Measurements from ENCODE around the gene RERE. TPM values are rescaled to one million over a fixed set of nuclear protein-coding genes. Genes with fewer than 3 reads are reported as not detected.

The RERE gene
- total RNA-seq, 6 experiments from 2014 or later: 36.5 to 41.6 (median 37.5) TPM

GRCh38 chr1:8763888-8764287 is 53.6 kb downstream of the RERE start:
- Mint-ChIP-seq H3K36me3 (ENCODE audit: low read depth) (no peaks in the 10 kb centered on the region; the same call in 1 of the 2 replicates), H3K4me3 (no peak overlapping the region), H3K9me3 (no peaks in the 10 kb centered on the region), H3K27me3 (ENCODE audit: insufficient read depth) (no peaks in the 10 kb centered on the region), H3K27ac (no peak overlapping the region), H3K4me1 (ENCODE audit: low read depth) (peaks cover 8% of the 10 kb centered on the region)
- TF ChIP-seq CTCF (IDR thresholded peaks at IDR 0.05): no peak
- no peak for DNase-seq

DNA sequence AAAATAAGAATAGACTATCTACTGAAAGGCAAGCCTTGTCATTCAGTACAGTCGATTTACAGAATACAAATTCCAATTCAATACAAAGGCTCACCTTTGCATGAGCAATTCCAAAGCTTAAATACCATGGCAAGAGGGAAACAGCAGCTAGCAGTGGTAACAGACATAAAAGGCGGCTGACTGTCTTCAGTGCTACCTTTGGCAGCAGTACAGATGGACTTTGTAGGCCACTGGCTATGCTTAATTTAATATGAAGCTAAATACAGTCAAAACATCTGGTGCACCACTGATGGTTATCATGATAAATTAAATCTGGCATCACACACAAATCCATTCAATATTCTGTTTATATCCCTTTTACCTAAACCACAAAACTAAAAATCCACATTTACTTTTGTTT is 62.4 kb downstream of the RERE start:
- H3K4me1 Mint-ChIP-seq (ENCODE audit: low read depth): no peaks in the 10 kb centered on the region

DNA sequence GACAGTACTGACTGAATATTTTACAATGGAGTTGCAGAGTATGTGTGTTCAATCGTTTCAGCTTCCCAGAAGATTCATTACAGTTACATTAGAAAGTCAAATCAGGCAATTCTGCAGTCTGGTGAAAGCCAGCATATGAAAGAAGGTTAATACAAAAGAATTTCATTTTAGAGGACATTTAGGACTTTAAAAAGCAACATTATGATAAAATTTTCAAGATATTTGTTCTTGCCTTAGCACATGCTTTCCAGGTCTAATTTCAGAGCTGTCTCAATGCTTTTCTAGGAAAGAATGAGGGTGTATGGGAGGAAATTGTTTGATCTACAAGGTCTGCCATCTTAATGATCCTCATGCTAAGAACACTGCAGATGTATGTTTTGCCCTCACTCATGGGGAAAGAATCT is 63.2 kb downstream of the RERE start:
- no peaks in the 10 kb centered on the region; the same call in 1 of the 2 replicates for H3K27me3 Mint-ChIP-seq (ENCODE audit: insufficient read depth)
- no peaks in the 10 kb centered on the region for H3K4me1 Mint-ChIP-seq (ENCODE audit: low read depth)
- H3K4me3 Mint-ChIP-seq: no peak overlapping the region
- H3K9me3 Mint-ChIP-seq: no peaks in the 10 kb centered on the region
- no peak overlapping the region for H3K27ac Mint-ChIP-seq
- no peak for DNase-seq
- no peaks in the 10 kb centered on the region for H3K36me3 Mint-ChIP-seq (ENCODE audit: low read depth)
- no peak for TF ChIP-seq CTCF (IDR thresholded peaks at IDR 0.05)

More for the DNA sequence above, 62.4 kb downstream of the RERE start:
- Mint-ChIP-seq H3K27me3 (ENCODE audit: insufficient read depth) (no peaks in the 10 kb centered on the region; the same call in 1 of the 2 replicates), H3K27ac (no peak overlapping the region), H3K36me3 (ENCODE audit: low read depth) (no peaks in the 10 kb centered on the region), H3K9me3 (no peaks in the 10 kb centered on the region), H3K4me3 (no peak overlapping the region)
- DNase-seq: no peak
- TF ChIP-seq CTCF (IDR thresholded peaks at IDR 0.05): no peak

GRCh38 chr1:8753736-8754135 is 63.7 kb downstream of the RERE start:
- TF ChIP-seq CTCF (IDR thresholded peaks at IDR 0.05): no peak
- Mint-ChIP-seq H3K36me3 (ENCODE audit: low read depth) (no peaks in the 10 kb centered on the region), H3K4me1 (ENCODE audit: low read depth) (no peaks in the 10 kb centered on the region), H3K9me3 (no peaks in the 10 kb centered on the region), H3K27me3 (ENCODE audit: insufficient read depth) (no peaks in the 10 kb centered on the region; the same call in 1 of the 2 replicates), H3K4me3 (no peak overlapping the region), H3K27ac (no peak overlapping the region)
- no peak for DNase-seq

GRCh38 chr1:8752921-8753713 is 64.3 kb downstream of the RERE start:
- no peaks in the 10 kb centered on the region for H3K9me3 Mint-ChIP-seq
- no peak overlapping the region for H3K27ac Mint-ChIP-seq
- H3K4me1 Mint-ChIP-seq (ENCODE audit: low read depth): no peaks in the 10 kb centered on the region
- H3K27me3 Mint-ChIP-seq (ENCODE audit: insufficient read depth): peaks cover 3% of the 10 kb centered on the region
- DNase-seq: no peak
- no peaks in the 10 kb centered on the region for H3K36me3 Mint-ChIP-seq (ENCODE audit: low read depth)
- no peak for TF ChIP-seq CTCF (IDR thresholded peaks at IDR 0.05)
- no peak overlapping the region for H3K4me3 Mint-ChIP-seq

Measured in HFFc6 (cell line).